Fibroblast of gingiva (primary cell): Measurements from ENCODE around the gene AMPH.
A peak's percentile ranks its signal among the peaks of the same experiment; 100 is the strongest.

Source experiments
- DNase-seq: peaks from one replicate; pipeline ENCODE4 v3.0.0-alpha.2; 2011; ENCODE audit warnings: low read depth

Gene AMPH

DNA sequence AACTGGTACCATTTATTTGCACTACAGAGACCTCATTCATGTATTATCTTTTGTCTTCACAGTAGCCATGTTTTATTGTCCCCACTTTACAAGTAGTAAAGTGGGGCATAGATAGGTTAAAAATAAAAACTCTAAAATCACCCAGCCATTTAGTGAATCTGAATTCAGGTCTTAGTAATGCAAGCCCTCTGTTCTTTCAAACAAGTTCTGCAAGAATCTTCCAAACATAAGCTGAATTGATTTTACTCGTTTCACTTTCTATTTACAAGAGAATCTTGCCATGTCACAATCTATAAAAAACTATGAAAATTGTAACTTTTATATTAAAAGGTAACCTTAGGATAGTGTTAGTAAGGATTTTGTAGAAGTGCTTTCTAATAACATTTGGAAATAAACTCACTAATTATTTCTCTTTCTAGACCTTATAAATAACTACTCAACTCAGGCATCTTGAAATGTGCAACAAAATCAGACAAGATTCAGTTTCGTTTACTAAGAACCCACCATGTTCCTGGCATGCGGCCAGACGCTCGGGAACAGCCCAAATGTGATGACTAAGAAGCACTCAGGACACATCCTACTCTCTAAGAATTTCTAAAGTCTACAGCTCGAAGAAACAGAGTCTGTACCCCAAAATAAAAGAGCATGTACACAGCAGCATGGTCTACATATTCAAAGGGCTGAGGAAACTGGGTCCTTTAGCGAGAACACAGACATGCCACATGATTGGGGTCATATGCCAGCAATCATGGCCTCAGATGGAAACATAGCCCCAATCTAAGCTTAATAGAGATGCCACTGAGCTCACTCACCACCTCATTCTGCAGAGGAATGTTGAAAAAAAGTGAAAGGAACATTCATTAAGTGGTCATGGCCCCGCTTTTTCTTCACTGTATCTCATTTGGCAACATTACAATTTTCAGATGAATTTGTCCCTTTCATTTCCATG, 167.6 kb downstream of the AMPH start:
- DNase-seq, result peak; percentile 61

GRCh38 chr7:38462819-38463218, 168.4 kb downstream of the AMPH start:
- no peak for DNase-seq

GRCh38 chr7:38461887-38462286, 169.3 kb downstream of the AMPH start:
- DNase-seq, result no peak

GRCh38 chr7:38453826-38454225, 177.3 kb downstream of the AMPH start:
- no peak for DNase-seq

- DNase-seq, result no peak
Measured at GRCh38 chr7:38453168-38453567, 178.0 kb downstream of the AMPH start.

DNA sequence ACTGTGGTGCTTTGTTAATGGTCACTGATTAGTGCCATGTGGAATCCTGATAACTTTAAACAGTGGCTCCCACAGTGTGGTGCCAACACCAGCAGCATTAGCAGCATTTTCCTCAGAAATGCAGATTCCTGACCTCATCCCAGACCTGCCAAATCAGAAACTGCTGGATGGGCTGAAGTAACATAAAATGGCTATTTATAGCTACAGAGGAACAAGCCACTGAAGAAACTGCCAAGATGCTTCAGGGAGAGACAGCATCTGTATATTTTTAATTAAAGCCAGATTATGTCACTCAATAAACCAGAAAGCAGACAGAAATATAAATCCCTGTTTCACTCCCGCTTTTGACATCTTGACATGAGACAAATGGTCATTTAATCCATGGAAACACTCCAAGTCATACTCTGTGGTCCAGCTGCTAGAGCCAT, 178.5 kb downstream of the AMPH start:
- peak; percentile 78 for DNase-seq

- DNase-seq, result peak; percentile 55
Measured at GRCh38 chr7:38451840-38452239, 179.3 kb downstream of the AMPH start.

DNA sequence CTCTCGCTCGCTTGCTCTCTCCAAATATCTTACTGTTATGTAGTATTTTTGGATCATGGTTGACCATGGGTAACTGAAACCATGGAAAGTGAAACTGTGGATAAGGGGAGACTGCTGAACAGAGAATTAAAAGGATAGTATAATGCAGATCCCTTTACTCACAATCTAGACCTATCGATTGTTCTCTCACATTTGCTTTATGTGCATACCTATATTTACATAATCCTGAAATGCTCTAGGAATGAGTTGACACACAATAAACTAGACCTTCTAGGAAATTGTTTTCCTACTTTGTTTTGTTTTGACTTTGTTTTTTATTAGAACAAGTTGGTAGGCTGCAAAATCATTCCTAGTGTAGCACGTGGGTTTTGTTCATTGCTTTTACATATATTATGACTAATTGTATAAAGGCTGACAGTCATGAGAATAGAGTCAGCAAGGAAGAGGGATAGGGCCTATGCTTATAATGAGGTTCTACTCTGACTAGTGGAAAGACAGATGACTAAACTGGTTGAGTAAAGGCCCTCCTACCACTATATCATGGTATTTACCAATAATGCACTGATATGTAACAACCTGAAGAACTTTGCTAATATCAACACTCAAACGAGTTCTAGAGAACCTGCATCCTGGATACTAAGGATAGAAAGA, 182.5 kb downstream of the AMPH start:
- DNase-seq, result no peak

- DNase-seq, result peak; percentile 71
Measured at GRCh38 chr7:38448054-38448453, 183.1 kb downstream of the AMPH start.

DNA sequence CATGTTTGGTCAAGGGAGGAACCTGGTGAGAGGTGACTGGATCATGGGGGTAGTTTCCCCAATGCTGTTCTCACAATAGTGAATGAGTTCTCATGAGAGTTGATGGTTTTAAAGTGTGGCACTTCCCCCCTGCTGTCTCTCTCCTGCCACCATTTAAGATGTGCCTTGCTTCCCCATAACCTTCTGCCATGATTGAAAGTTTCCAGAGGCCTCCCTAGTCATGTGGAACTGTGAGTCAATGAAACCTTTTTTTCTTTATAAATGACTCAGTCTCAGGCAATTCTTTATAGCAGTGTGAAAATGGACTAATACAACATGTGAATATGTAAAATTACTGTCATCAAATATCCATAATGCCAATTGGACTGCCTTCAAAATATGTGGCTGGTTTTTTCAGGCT, 192.2 kb downstream of the AMPH start:
- DNase-seq, result no peak

- no peak for DNase-seq
Measured at GRCh38 chr7:38432671-38433070, 198.5 kb downstream of the AMPH start.

DNA sequence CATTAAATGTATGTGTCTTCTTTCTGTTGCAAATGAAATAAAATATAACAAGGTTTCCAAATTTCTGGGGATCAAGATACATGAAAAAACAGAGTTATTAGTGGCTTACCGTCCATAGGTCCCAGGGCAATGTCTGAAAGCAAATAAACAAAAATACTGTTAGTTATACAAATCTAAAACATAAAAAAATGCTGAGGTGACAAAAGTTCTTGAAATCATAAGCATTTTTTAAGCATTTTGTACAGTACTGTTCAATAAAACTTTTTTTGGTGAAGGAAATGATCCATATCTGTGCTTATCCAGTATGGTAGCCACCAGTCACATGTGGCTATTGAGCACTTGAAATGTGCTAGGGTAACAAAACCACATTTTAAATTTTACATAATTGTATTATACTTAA, 199.1 kb downstream of the AMPH start:
- no peak for DNase-seq

- no peak for DNase-seq
Measured at GRCh38 chr7:38429057-38429456, 202.1 kb downstream of the AMPH start.

DNA sequence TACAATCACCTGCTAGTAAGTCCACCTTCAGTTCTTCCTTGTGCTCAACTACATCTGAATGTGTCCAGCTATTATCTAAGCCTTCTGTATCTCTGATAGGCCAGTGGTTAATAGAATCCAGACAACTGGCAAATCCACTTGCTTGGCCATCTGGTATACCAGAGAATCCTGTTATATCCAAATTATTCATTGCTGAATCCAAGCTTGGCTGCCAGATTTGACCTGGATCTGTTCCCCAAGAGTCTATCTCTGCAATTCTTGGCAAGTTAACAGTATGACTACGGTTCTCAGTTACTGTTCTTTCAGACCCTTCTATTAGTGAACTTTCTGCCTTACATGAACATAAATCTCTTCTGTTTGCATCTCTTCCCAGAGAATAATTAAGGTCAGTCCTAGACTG, 203.1 kb downstream of the AMPH start:
- peak; percentile 64 for DNase-seq

DNA sequence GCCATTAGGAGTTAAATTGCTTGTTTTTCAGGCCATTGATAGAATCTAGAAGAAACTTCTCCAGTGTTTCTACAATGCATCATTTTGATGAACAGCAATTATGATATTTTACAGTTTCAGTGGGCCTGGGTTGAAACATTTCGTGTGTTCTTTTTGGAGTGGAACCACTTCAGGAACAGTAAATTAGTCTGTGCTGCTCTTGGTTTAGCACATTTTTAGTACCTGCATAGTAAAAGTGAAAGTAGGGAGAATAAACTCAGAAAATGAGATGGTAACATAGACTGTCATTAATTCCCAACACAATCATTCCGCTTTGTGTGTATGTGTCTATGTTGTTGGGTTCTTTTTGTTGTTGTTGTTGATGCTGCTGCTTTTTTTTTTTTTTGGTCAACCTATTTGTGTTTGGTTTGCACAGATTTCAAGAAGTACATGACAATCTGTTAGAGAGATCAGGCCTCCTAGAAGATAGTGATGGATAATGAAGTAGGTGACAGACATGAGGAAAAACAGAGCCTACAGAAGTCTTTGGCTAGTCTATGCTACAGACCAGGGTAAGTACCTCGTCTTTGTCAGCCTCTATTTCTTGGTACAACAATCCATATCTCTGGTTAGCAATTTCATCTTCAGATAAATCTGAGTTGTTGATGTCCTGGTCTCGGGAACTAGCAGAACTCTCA, 203.8 kb downstream of the AMPH start:
- DNase-seq, result no peak

GRCh38 chr7:38425509-38425908, 205.7 kb downstream of the AMPH start:
- no peak for DNase-seq

GRCh38 chr7:38424750-38425463, 206.3 kb downstream of the AMPH start:
- DNase-seq, result peak; percentile 15

DNA sequence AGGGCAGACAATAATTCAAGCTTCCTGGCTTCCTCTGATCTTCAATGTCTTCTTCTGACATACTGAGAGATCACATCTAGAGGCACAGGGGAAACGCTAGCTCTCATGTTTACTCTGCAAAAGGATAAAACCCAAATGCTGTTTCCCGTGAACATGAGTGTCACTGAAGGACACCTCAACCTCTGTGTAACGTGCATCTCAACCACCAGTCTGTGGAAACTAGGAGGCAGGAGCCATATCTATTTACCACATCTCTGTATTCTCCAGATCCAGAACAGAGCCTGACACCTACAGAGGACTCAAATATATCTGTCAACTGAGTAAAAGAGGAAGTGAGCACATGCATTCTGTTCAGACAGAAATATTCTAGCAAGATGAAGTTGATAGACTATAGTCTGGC, 217.4 kb downstream of the AMPH start:
- no peak for DNase-seq

DNA sequence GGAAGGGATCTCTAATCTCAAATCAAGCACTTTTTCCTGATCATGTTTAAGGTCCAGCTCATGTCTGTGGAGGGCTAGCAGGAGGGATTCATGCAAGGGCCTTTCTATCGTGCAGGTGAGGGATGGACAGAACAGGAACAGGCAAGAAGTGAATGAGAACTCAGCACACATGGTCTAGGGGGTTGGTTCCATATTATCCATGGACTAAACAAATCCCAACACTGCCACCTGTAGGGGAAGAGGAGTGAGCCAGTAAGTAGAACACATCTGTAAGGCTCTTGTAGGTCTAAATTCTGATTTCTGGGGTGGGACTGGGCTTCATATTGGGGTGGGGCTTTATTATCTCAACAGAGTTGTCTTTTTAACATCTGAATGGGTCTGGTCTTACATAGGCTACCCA, 219.8 kb downstream of the AMPH start:
- DNase-seq, result no peak

DNA sequence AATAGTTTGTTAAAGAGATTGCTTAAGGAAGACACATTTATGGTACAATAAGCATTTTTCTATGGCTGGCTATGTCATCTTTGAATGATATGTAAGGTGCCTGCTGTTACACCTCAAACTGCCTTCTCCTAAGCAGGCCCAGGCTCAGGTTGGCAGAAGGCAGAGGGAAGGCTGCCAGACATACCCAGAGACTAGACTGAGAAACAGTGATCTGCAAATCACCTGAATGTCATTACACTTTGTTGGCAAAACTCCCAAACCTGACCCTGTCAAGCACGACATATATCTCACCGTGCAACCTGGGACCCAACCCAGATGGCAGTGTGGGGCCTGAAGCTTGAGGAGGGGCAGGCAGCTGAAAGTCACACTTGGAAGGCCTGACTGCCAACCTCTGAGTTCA, 221.1 kb downstream of the AMPH start:
- no peak for DNase-seq

DNA sequence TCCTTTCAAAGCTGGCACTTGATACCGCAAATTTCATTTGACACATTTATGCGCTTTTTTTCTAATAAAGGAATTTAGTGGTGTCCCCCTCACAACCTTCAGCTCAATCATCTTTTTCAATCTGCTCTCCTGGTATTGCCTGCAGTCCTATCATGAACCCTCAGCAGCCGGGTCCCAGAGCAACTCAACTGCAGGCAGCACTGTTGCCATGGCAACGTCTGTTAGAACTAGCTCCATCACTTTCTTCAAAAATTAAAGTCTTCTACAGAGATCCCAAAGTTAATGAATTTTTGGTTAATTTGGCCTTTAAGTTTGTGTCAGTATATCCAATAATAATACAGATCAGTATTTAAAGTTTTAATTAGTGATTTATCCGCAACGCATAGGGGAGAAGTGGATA, 221.6 kb downstream of the AMPH start:
- no peak for DNase-seq

GRCh38 chr7:38398725-38399321, 232.3 kb downstream of the AMPH start:
- peak; percentile 20 for DNase-seq
